Central memory CD4-positive, alpha-beta T cell (primary cell): ENCODE results near the gene ZNF557.

Experiments used
- DNase-seq: peaks from one replicate; pipeline ENCODE4 v3.0.0; 2022

ZNF557 gene

DNA sequence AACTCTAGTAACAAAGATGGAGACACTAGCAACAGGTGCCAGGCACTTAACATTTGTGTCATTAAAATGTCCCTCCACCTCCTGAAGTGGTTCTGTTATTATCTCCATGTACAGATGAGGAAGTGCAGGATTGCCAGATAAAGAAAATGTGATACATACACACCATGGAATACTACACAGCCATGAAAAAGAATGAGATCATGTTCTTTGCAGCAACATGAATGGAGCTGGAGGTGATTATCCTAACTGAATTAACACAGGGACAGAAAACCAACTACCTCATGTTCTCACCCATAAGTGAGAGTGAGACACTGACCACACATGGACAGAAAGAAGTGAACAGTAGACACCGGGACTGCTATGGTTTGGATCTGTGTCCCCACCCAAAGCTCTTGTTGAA is 60.5 kb downstream of the ZNF557 start:
- DNase-seq = no peak

DNA sequence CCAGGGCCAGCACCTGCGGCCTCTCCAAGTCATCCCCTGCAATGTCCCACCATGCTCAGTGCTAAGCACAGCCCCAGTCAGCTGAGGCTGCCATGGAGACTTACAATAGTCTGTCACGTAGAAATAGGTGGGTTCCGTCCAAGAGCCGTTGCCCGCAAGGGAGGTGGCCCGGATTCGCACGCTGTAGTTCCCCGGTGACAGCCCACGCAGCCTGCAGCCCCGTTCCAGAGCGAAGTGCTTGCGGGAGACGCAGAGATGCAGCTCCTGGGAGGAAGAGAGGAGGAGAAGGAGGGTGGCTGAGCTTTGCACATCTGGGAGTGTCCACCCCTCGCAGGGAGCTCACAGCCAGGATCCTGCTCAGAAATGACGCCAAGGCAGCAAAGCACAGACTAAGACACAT is 62.6 kb downstream of the ZNF557 start:
- no peak for DNase-seq

DNA sequence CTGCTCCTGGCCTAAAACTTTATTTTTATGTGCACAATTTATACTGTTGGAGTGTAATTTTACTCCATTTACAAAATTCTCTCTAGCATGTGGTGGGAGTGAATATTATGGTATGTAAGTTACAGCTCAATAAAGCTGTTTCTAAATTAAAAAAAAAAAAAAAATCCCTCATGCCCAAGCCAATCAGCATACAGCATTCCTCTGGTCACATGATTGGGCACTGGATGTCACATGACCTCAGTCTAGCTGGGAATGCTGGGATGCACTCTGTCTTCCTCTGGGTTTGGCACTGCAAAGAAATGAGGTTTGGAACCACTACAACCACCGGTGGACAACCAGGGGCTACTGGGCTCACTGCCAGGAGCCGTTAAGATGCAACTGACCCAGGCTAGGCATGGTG is 67.6 kb downstream of the ZNF557 start:
- no peak for DNase-seq
